ENCODE measurements around the gene MKNK1.

The MKNK1 gene

GRCh38 chr1:46555826-46556619 lies 48.0 kb downstream of the MKNK1 start:
- peaks cover 5% of the 10 kb centered on the region for H3K4me1 ChIP-seq (ENCODE audit: control insufficient read depth, insufficient read depth, low read length)
- H3K36me3 ChIP-seq (ENCODE audit: control insufficient read depth, insufficient read depth, low read length, severe bottlenecking) = peaks cover 30% of the 10 kb centered on the region
- no peak for DNase-seq (ENCODE audit: low read depth)

GRCh38 chr1:46554597-46555381 lies 49.3 kb downstream of the MKNK1 start:
- peaks cover 5% of the 10 kb centered on the region for H3K4me1 ChIP-seq (ENCODE audit: control insufficient read depth, insufficient read depth, low read length)
- no peaks in the 10 kb centered on the region for H3K9me3 ChIP-seq (ENCODE audit: control insufficient read depth, low read length)
- peaks cover 39% of the 10 kb centered on the region for H3K27me3 ChIP-seq (replicated peaks; ENCODE audit: control insufficient read depth, insufficient read depth, low read length)
- peaks cover 19% of the 10 kb centered on the region for H3K36me3 ChIP-seq (ENCODE audit: control insufficient read depth, insufficient read depth, low read length, severe bottlenecking)
- DNase-seq (ENCODE audit: low read depth) = no peak
- H3K4me3 ChIP-seq (ENCODE audit: low read length) = no peak overlapping the region
- no peak overlapping the region for H3K9ac ChIP-seq (ENCODE audit: low read length)

More at GRCh38 chr1:46555826-46556619, 48.0 kb downstream of the MKNK1 start:
- Histone ChIP-seq H3K4me3 (ENCODE audit: low read length) (no peak overlapping the region), H3K9ac (ENCODE audit: low read length) (no peak overlapping the region), H3K9me3 (ENCODE audit: control insufficient read depth, low read length) (no peaks in the 10 kb centered on the region), H3K27me3 (replicated peaks; ENCODE audit: control insufficient read depth, insufficient read depth, low read length) (peaks cover 28% of the 10 kb centered on the region)

GRCh38 chr1:46554236-46554596 lies 49.9 kb downstream of the MKNK1 start:
- no peak for DNase-seq (ENCODE audit: low read depth)
- Histone ChIP-seq H3K9me3 (ENCODE audit: control insufficient read depth, low read length) (no peaks in the 10 kb centered on the region), H3K4me3 (ENCODE audit: low read length) (no peak overlapping the region), H3K36me3 (ENCODE audit: control insufficient read depth, insufficient read depth, low read length, severe bottlenecking) (peaks cover 14% of the 10 kb centered on the region), H3K4me1 (ENCODE audit: control insufficient read depth, insufficient read depth, low read length) (peaks cover 5% of the 10 kb centered on the region), H3K27me3 (replicated peaks; ENCODE audit: control insufficient read depth, insufficient read depth, low read length) (peaks cover 45% of the 10 kb centered on the region), H3K9ac (ENCODE audit: low read length) (no peak overlapping the region)

GRCh38 chr1:46553506-46553905 lies 50.6 kb downstream of the MKNK1 start:
- Histone ChIP-seq H3K36me3 (ENCODE audit: control insufficient read depth, insufficient read depth, low read length, severe bottlenecking) (peaks cover 8% of the 10 kb centered on the region), H3K4me1 (ENCODE audit: control insufficient read depth, insufficient read depth, low read length) (peaks cover 5% of the 10 kb centered on the region), H3K9me3 (ENCODE audit: control insufficient read depth, low read length) (no peaks in the 10 kb centered on the region), H3K9ac (ENCODE audit: low read length) (no peak overlapping the region), H3K27me3 (replicated peaks; ENCODE audit: control insufficient read depth, insufficient read depth, low read length) (peaks cover 46% of the 10 kb centered on the region), H3K4me3 (ENCODE audit: low read length) (no peak overlapping the region)
- DNase-seq (ENCODE audit: low read depth) = no peak

GRCh38 chr1:46552357-46553237 lies 51.5 kb downstream of the MKNK1 start:
- Histone ChIP-seq H3K4me1 (ENCODE audit: control insufficient read depth, insufficient read depth, low read length) (peaks cover 5% of the 10 kb centered on the region), H3K36me3 (ENCODE audit: control insufficient read depth, insufficient read depth, low read length, severe bottlenecking) (peaks cover 1% of the 10 kb centered on the region), H3K4me3 (ENCODE audit: low read length) (no peak overlapping the region), H3K27me3 (replicated peaks; ENCODE audit: control insufficient read depth, insufficient read depth, low read length) (peaks cover 49% of the 10 kb centered on the region), H3K9me3 (ENCODE audit: control insufficient read depth, low read length) (no peaks in the 10 kb centered on the region), H3K9ac (ENCODE audit: low read length) (no peak overlapping the region)
- no peak for DNase-seq (ENCODE audit: low read depth)

- DNase-seq (ENCODE audit: low read depth) = no peak
- no peaks in the 10 kb centered on the region for H3K9me3 ChIP-seq (ENCODE audit: control insufficient read depth, low read length)
- no peak within 1 kb of the TSS for H3K4me3 ChIP-seq (ENCODE audit: low read length)
- H3K27me3 ChIP-seq (replicated peaks; ENCODE audit: control insufficient read depth, insufficient read depth, low read length) = peaks cover 58% of the 10 kb centered on the region
- no peaks in the 10 kb centered on the region for H3K36me3 ChIP-seq (ENCODE audit: control insufficient read depth, insufficient read depth, low read length, severe bottlenecking)
- no peak within 1 kb of the TSS for H3K9ac ChIP-seq (ENCODE audit: low read length)
- no peaks in the 10 kb centered on the region for H3K4me1 ChIP-seq (ENCODE audit: control insufficient read depth, insufficient read depth, low read length)
Measured at GRCh38 chr1:46551597-46552095, 52.4 kb downstream of the MKNK1 start, which contains the start of gene KNCN. Gene KNCN, minus strand, starts transcription at chr1:46551647. Its CDS starts 432 bp downstream, at chr1:46551215.

GRCh38 chr1:46550751-46551231 lies 53.3 kb downstream of the MKNK1 start:
- Histone ChIP-seq H3K9me3 (ENCODE audit: control insufficient read depth, low read length) (no peaks in the 10 kb centered on the region), H3K27me3 (replicated peaks; ENCODE audit: control insufficient read depth, insufficient read depth, low read length) (peaks cover 66% of the 10 kb centered on the region), H3K4me3 (ENCODE audit: low read length) (no peak overlapping the region), H3K9ac (ENCODE audit: low read length) (no peak overlapping the region), H3K4me1 (ENCODE audit: control insufficient read depth, insufficient read depth, low read length) (no peaks in the 10 kb centered on the region), H3K36me3 (ENCODE audit: control insufficient read depth, insufficient read depth, low read length, severe bottlenecking) (no peaks in the 10 kb centered on the region)
- DNase-seq (ENCODE audit: low read depth) = no peak

- peak; percentile 39 for DNase-seq (ENCODE audit: low read depth)
- Histone ChIP-seq H3K27me3 (replicated peaks; ENCODE audit: control insufficient read depth, insufficient read depth, low read length) (peaks cover 74% of the 10 kb centered on the region), H3K9me3 (ENCODE audit: control insufficient read depth, low read length) (no peaks in the 10 kb centered on the region), H3K36me3 (ENCODE audit: control insufficient read depth, insufficient read depth, low read length, severe bottlenecking) (no peaks in the 10 kb centered on the region), H3K4me1 (ENCODE audit: control insufficient read depth, insufficient read depth, low read length) (no peaks in the 10 kb centered on the region), H3K9ac (ENCODE audit: low read length) (no peak overlapping the region), H3K4me3 (ENCODE audit: low read length) (no peak overlapping the region)
Measured at GRCh38 chr1:46549697-46550681, 54.1 kb downstream of the MKNK1 start.

GRCh38 chr1:46547481-46548383 lies 56.3 kb downstream of the MKNK1 start:
- peak; percentile 84 for DNase-seq (ENCODE audit: low read depth)
- peaks cover 83% of the 10 kb centered on the region for H3K27me3 ChIP-seq (replicated peaks; ENCODE audit: control insufficient read depth, insufficient read depth, low read length)
- H3K9me3 ChIP-seq (ENCODE audit: control insufficient read depth, low read length) = no peaks in the 10 kb centered on the region
- H3K4me3 ChIP-seq (ENCODE audit: low read length) = no peak overlapping the region
- no peaks in the 10 kb centered on the region for H3K4me1 ChIP-seq (ENCODE audit: control insufficient read depth, insufficient read depth, low read length)
- no peak overlapping the region for H3K9ac ChIP-seq (ENCODE audit: low read length)
- no peaks in the 10 kb centered on the region for H3K36me3 ChIP-seq (ENCODE audit: control insufficient read depth, insufficient read depth, low read length, severe bottlenecking)
